ENCODE results near the gene WDFY3. TPM values are rescaled to one million over a fixed set of nuclear protein-coding genes. Genes with fewer than 3 reads are reported as not detected.

Gene WDFY3, protein sequence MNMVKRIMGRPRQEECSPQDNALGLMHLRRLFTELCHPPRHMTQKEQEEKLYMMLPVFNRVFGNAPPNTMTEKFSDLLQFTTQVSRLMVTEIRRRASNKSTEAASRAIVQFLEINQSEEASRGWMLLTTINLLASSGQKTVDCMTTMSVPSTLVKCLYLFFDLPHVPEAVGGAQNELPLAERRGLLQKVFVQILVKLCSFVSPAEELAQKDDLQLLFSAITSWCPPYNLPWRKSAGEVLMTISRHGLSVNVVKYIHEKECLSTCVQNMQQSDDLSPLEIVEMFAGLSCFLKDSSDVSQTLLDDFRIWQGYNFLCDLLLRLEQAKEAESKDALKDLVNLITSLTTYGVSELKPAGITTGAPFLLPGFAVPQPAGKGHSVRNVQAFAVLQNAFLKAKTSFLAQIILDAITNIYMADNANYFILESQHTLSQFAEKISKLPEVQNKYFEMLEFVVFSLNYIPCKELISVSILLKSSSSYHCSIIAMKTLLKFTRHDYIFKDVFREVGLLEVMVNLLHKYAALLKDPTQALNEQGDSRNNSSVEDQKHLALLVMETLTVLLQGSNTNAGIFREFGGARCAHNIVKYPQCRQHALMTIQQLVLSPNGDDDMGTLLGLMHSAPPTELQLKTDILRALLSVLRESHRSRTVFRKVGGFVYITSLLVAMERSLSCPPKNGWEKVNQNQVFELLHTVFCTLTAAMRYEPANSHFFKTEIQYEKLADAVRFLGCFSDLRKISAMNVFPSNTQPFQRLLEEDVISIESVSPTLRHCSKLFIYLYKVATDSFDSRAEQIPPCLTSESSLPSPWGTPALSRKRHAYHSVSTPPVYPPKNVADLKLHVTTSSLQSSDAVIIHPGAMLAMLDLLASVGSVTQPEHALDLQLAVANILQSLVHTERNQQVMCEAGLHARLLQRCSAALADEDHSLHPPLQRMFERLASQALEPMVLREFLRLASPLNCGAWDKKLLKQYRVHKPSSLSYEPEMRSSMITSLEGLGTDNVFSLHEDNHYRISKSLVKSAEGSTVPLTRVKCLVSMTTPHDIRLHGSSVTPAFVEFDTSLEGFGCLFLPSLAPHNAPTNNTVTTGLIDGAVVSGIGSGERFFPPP (N-terminal part only)
- total RNA-seq: 56.4 and 72.4 TPM in 2 replicates

DNA sequence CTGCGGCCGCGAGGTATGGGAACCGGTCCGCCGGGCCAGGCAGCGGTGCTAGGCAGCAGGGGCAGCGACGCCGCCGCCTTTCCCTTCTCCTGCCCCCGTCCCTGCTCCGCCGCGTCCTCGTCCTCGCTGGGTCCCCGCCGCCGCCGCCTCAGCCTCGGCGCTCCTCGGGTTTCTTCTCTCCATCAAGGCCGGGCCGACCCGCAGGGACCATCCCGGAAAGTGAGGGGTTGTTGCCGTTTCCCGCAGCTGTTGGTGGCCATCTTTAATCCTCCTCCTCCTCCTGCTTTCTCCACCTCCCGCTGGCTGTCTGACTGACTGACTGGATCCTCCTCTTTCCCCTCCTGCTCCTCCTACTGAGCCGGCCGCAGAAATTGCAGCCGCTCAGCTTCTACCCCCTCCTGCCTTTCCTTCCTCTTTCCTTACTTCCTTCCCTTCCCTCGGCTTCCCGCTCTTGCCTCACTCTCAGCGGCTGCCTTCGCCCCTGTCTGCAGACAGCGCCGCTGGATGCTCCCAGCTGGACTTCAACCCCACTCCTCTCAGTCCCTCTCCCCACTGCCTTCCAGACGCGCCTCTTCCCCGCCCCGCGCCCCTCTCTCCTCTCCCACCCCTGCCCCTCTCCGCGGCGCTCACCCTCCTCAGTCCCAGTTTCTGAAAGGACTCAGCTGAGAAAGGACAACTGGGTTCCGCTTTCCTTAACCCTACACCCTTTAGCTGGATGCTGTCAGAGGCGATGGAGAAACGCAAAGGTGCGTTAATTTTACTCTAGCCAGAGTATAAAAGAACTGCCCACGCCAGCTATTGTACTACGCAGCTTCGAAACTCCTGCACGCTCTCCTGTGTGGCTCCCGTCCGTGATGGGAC lies at the start of gene WDFY3:
TSS of gene WDFY3 (minus strand) at position 309 of the 861 bp plus-strand sequence. CDS start 106,099 bp downstream, outside the sequence.
- peak; percentile 84 to 87 for DNase-seq (ENCODE audit: low read depth in 2 of 2)

DNA sequence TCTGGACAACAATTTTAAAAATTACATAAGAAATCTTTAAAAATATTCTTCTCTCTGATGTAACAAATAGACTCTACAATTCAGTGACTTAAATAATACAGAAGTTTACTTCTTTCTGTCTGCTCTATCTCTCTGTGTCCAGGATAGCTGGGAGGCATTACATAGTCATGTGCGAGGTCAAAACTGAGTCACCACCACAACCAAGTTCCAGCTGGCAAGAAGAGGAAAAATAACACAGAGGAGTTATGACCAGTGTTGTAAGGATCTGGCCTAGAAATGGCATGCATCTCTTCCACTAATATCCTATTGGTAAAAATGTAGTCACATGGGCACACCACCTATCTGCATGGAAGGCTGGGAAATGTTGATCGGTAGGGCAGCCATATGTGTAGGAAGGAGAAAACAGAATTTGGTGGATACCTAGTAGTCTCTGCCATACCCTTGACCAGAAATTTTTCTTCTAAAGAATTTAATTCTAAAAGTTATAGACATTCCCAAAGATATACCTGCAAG lies 39.4 kb upstream of the WDFY3 start:
- DNase-seq (ENCODE audit: low read depth in 2 of 2): peak; percentile 6 to 62

DNA sequence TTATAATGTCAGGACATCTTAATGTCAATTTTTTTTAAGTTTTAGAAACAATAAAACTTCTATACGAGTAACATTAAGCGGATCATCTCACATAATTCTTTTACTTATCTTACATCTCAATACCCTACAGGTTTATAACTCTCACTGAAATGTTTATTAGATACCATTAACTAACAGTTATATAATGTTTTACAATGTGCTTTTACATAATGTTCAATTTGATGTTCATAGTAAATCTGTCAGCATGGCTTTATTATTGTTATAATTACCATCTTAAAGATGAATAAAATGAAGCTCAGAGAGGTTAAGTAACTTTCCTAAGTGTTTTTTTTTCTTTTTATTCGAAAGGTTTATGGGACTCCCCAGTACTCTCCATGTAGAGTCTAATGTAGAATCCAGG lies 33.9 kb upstream of the WDFY3 start:
- no peak for DNase-seq (ENCODE audit: low read depth in 2 of 2)

DNA sequence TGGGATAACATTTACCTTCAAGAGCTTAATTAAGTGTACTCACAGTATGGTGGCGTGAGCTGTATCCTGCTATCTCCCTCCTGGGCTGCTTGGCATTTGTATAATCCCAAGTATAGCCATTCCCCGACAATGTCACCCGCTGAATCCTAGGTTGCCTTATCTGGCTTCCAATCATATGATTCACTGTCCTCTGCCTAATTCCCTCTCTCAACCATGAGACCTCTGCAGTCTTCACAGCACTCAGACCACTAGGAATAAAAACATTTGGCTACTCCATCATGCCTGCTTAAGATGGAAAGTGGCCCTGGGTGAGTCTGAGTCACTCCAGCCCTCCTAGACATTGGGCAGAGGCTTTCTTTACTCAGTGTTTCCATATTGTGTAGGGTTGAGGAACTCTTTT lies 28.9 kb upstream of the WDFY3 start:
- DNase-seq (ENCODE audit: low read depth in 2 of 2): no peak

DNA sequence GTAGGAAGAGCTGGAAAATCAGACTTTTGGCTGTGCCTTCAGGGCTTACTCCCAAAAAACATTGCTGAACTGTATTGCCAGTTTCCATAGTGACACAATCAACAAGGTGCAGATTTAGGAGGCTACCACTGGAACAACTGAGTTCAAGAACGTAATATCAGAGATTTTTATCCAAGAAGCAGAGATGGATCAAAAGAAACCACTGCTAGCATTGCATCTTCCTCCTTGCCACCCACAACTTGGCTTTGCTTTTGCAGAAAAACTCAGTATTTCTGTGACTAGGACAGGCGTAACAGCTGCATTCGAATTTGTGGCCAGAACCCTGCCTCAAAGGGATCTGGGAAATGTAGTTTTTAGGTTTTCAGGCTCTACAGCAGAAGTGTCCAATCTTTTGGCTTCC lies 27.8 kb upstream of the WDFY3 start:
- peak in 1 of 2 donors; percentile 11 for DNase-seq (ENCODE audit: low read depth in 2 of 2)

DNA sequence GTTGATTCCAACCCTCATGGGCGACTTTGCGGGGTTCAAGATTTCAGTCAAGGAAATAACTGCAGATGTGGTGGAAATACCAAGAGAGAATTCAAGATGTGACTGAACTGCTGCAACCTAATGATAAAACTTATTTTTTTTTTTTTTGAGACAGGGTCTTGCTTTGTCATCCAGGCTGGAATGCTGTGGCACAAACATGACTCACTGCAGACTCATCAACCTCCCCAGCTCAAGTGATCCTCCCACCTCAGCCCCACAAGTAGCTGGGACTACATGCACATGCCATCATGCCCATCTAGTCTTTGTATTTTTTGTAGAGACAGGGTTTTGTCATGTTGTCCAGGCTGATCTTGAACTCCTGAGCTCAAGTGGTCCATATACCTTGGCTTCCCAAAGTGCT lies 19.5 kb upstream of the WDFY3 start:
- DNase-seq (ENCODE audit: low read depth in 2 of 2): peak in 1 of 2 donors; percentile 21

DNA sequence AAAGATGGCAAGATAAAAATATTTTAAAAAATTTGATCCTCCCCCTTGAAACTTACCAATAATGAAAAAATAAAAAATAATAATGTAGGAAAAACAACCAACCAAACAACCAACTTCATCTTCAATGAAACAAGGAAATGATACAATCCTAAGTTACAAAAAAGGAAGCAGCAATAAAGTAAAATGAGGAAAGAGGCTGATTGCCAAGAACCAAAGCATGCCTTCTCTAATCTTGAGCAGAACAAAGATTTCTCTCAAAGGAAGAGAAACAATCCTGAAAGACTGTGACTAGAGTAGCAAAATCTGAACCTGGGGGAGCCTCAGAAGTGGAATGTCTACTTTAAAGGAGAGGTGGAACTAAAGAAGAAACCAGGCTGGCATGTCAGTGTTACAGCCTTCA lies 10.9 kb upstream of the WDFY3 start:
- no peak for DNase-seq (ENCODE audit: low read depth in 2 of 2)

DNA sequence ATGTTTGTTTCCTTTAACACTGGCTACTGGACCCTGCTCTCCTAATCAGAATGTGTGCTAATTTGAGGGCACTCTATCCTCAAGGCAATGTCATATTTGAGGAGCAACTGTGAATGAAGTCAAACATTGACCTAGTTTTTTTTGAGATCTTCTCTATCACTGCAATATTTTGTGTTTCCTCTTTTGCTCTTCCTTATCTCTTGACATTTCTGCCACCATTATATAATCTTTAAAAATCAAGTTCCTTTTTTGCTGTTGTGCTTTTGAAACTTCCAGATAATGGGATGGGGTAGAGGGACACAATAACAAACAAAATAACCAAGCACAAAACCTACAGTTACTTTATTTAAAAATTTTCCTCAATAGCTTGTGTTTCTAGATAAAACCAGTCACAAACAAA lies 7.4 kb upstream of the WDFY3 start:
- no peak for DNase-seq (ENCODE audit: low read depth in 2 of 2)

DNA sequence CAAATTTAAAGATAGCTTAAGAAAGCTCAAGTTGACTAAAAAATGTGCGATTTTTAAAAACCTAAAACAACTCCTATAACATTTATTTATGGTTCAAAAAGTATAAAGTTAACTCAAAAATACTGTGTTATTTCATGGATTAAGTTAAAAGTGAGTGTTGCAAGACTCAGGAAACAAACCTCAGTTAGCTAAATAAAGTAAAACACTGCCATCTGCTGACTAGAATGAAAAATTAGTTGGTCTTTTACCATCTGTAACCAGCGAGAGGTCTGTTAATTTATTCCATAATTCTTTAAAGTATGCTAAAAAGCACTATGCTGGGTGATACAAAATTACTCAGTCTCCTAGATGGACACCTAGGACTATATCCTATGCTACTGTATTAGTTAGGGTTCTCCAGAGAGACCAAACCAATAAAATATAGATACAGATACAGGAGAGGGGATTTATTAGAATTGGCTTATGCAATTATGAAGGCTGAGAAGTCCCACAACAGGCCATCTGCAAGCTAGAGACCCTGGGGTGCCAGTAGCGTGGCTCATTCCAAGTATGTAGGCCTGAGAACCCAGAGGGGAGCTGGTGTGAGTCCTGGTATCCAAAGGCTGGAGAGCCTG lies 4.9 kb upstream of the WDFY3 start:
- peak; percentile 64 to 72 for DNase-seq (ENCODE audit: low read depth in 2 of 2)

DNA sequence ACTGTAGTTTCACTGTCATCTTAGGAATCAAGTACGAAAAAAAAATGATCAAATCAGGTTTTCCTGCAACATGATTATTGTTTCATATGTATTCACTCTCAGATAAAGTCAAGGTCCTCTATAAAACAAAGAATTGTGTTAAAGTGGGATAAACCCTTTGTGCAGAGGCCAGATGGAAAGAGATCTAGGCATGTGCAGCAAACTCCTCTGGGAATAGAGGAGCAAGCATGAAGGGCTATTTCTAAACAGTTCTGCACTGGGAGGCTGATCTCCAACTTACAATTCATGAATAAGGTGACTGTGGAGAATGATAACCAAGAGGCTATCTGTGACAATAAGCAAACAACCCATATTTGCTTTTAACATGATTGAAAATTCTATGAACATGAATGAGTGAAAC lies 2.4 kb upstream of the WDFY3 start:
- DNase-seq (ENCODE audit: low read depth in 2 of 2): no peak

DNA sequence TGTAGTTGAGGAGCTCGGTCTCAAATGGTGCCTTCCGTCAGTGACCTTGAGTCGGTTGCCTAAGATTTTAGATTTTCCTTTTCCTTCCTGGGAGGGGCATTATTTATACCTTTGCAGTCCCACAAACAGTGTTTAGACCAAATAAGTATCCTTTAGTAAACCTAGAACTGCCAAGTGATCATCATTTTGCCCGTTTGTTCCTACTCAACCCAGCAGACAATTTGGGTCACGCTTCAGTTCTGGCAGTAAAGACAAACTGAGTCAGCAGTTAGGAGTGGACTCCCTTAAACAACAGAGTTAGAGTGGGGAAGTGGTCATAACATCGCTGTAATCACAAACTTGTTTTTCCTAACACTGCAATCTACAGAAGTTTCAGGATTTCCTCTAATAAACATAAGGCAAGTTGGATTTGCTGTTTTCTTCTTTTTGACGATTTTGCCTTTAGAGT lies 777 bp upstream of the WDFY3 start:
- peak; percentile 44 to 48 for DNase-seq (ENCODE audit: low read depth in 2 of 2)

DNA sequence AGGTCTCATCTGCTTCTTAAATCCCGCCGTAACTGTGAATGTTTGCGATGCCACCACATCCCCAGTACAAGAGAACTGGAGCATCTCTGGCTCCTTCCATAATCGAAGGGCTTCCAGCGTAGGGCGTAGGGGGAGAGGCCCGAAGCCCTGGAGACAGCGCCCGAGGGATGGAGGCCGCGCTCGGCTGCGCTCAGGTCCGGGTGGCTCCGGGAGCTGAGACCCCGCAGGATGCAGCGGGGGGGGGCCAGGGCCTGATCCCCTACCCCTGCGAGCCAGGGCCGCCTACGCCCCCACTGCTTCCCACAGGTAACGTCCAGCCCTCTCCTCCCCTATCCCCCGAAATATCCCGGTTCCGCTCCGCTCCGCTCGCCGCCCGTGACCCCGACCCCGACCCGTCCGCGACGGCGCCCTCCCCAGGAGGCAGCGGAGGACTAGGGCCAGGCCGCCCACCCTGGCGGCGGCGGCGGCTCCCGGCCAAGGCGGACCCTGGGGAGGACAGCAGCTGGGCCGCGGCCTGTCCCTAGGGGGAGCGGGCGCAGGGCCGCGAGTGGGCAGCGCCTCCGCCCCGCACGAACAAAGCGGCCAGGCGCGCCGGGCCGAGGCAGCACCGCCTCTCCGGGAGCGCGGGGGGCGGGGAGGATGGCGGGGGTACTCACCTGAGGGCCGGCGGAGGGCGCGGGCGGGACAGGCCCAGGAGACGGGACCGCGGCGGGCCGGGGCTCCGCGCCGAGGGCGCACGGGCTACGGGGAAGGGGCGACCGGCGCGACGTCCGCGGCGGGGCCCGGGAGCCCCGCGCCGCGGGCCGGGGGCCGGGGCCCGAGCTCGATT lies 723 bp downstream of the WDFY3 start:
- peak; percentile 59 to 73 for DNase-seq (ENCODE audit: low read depth in 2 of 2)

DNA sequence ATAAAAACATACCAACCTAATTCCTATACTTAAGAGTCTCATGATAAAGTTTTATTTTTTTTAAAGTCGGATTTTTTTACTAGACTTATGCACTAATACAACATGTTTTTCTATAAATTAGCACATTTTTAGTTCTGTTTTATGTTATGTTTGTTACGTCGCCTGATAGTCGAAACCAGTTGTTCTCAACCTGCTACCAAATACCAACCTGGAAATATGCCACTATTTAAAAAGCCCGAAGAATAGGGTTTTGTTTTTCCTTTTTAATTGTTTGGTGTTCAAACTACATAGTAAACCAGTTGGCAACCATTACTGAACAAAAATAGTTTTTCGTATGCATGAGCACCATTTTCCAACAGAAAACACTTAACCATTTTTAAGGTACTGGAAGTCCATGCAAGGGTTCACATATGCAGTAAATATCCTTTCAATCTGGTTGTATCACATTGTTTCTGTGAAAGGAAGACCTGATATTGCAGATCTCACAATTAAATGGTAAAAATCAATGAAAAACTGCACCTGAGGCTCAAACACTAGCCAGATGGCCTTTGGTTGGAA lies 1.4 kb downstream of the WDFY3 start:
- peak in 1 of 2 donors; percentile 29 for DNase-seq (ENCODE audit: low read depth in 2 of 2)

DNA sequence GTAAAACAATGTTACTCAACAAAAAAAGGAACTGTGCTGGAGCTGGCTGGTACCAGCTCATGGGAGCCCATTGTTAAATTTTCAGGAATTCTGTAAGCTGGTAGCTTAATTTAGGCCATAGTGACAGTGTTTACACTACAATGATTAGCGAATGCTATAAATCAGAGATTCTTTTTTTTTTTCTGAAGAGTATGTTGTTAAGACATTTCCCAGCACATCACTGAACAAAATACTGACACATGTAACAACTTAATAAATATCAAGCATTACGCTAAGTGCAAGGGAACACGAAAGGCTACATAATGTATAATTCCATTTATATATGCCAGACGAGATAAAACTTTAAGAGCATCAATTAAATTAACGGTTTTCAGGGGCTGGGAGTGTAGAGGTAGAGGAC lies 4.4 kb downstream of the WDFY3 start:
- no peak for DNase-seq (ENCODE audit: low read depth in 2 of 2)

DNA sequence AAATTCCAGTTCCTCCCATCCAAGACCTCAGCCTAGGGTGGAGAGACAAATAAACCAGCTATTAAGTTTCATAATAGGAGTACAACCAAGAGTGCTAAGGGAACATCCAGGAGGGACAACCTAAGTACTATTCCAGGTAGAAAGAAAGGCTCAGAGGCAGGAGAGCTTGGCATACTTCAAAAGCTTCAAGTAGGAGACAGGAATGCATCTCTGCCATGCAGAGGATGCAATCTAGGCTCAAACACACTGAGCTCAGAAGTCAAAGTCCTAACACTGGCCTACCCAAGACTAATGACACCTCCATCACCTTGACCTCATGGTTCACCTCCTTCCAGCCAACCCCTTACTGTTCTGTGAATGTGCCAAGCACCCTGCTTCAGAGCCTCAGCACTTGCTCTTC lies 8.1 kb downstream of the WDFY3 start:
- no peak for DNase-seq (ENCODE audit: low read depth in 2 of 2)

DNA sequence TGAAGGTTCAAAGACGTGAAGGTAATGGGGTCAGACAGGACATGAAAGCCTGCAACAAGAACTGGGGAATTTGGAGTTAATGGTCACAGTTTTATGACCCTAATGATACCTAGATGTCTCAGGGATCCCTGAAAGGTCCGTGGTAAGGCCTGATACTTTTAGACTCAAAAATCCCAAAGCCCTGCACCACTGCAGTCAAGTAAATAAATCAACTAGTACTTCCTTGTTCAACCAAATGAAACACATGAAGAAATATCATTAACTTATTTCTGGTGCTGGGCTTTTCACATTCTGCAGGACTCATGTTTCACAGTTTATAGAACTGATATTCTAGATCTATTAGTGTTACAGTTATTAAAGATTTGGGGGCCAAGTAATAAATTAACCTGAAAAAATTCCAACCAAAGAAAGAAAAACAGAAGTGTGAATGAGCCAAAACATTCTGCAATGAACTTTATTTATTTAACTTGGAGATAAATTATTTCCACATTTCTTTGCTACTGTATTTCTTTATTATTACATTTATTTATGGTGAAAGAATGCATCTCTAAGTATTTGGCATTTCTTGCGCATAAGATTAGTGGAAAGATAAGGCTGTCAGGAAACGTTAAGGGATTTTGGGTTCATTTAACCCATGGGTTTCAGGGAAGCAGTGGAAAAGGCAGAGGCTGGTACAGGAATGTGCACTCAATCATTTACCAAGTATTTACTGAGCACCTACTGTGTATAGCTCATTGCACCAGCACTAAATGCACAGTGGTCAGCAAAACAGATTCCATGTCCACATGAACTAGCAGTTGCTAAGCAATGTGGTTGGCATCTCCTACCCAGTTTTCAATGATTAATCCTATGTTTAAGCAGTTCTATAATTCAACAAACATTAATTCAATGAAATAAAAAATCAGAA lies 8.7 kb downstream of the WDFY3 start:
- no peak for DNase-seq (ENCODE audit: low read depth in 2 of 2)

DNA sequence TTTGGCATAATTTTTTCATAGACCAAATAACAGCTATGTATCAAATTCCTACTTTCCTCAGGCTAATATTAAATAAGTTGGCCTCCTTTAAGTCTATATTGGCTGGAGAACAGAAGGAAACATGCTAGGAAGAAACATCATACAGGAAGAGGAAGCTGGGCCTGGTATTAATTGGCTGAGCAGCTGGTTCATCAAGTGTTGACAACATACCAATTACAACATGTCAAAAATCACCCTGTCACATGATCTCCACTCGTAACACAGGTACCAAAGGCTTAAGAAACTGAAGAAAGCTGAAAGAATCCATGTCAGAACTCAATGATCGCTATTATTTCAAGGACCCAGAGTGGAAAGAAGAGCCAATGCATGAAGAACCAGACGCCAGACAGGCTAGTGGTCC lies 10.5 kb downstream of the WDFY3 start:
- peak in 1 of 2 donors; percentile 33 for DNase-seq (ENCODE audit: low read depth in 2 of 2)

DNA sequence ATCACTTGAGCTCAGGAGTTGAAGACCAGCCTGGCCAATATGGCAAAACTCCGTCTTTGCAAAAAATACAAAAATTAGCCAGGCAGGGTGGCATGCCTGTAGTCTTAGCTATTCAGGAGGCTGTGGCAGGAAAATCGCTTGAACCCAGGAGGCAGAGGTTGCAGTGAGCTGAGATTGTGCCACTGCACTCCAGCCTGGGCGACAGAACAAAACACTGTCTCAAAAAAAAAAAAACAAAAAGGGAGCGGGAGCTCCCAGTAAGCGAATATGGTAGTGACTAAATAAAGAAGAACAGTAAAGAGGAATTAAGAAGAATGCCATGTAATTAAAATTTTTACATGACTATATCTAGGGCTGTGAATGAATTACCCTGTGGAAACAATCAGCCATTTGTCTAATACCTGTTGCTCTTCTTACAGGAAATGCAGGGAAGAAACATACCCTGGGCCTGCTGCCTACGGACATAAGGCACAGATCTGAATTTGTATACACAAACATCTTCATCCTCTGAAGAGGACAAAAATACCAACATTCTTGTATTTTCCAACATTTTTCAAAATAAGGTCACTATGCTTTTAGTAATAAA lies 11.4 kb downstream of the WDFY3 start:
- DNase-seq (ENCODE audit: low read depth in 2 of 2): no peak
